Common myeloid progenitor, CD34-positive (primary cell): ENCODE data around the gene HDHD2.
A peak's percentile ranks its signal among the peaks of the same experiment; 100 is the strongest.

Experiments
- CTCF ChIA-PET: fragments of 350-600 bp; sonication (Branson Sonifier 250); formaldehyde crosslinking; loops from one replicate; lab custom pipeline; 2021; ENCODE audit warnings: antibody characterized with exemption; lab: Charles Lee
- POLR2A ChIA-PET: fragments of 350-600 bp; sonication (Branson Sonifier 250); formaldehyde crosslinking; loops from one replicate; lab custom pipeline; 2021; ENCODE audit warnings: antibody characterized with exemption; lab: Charles Lee
- DNase-seq, 3 donors: peaks; one replicate each; pipeline versions ENCODE4 v3.0.0 to v3.0.0-alpha.2; 2013
- H3K27ac ChIP-seq, 2 experiments: 1 replicate in 1 of 2; 2 replicates in 1 of 2; pipeline ENCODE4 v1.7.0; 2013; ENCODE audit warnings: inconsistent platforms in 2 of 2, low read length in 2 of 2, mild to moderate bottlenecking in 2 of 2, low read depth in 1 of 2, moderate library complexity in 1 of 2; ENCODE audit not compliant: severe bottlenecking in 2 of 2, insufficient read depth in 1 of 2, poor library complexity in 1 of 2
- H3K27me3 ChIP-seq, 5 experiments: replicated peaks in 2 of 5; 1 replicate in 3 of 5; 2 replicates in 2 of 5; pipeline versions ENCODE4 v1.6.1 to v1.7.0; 2013; ENCODE audit warnings: low read length in 4 of 5, mild to moderate bottlenecking in 2 of 5, moderate library complexity in 2 of 5, inconsistent platforms in 1 of 5; ENCODE audit not compliant: insufficient read depth in 5 of 5, control insufficient read depth in 4 of 5
- H3K36me3 ChIP-seq, 4 experiments: 1 replicate in 2 of 4; 2 replicates in 2 of 4; pipeline versions ENCODE4 v1.6.1 to v1.7.0; 2013; ENCODE audit warnings: low read length in 3 of 4, control low read depth in 1 of 4, mild to moderate bottlenecking in 1 of 4; ENCODE audit not compliant: control insufficient read depth in 4 of 4, insufficient read depth in 4 of 4
- H3K4me1 ChIP-seq, 4 experiments: 1 replicate in 3 of 4; 2 replicates in 1 of 4; pipeline versions ENCODE4 v1.6.1 to v1.7.1; 2013; ENCODE audit warnings: low read length in 3 of 4, mild to moderate bottlenecking in 3 of 4, control low read depth in 1 of 4, inconsistent platforms in 1 of 4, moderate library complexity in 1 of 4; ENCODE audit not compliant: control insufficient read depth in 4 of 4, insufficient read depth in 4 of 4; ENCODE audit errors: control extremely low read depth in 1 of 4
- H3K4me3 ChIP-seq, 7 experiments: 1 replicate in 4 of 7; 2 replicates in 3 of 7; pipeline versions ENCODE4 v1.5.1 to v1.7.0; 2013; ENCODE audit warnings: mild to moderate bottlenecking in 7 of 7, low read length in 6 of 7, moderate library complexity in 6 of 7, inconsistent platforms in 2 of 7, low read depth in 2 of 7, control low read depth in 1 of 7; ENCODE audit not compliant: insufficient read depth in 4 of 7, control insufficient read depth in 1 of 7; ENCODE audit errors: extremely low read depth in 1 of 7
- H3K9me3 ChIP-seq, 5 experiments: 1 replicate in 4 of 5; 2 replicates in 1 of 5; pipeline versions ENCODE4 v1.6.1 to v1.7.1; 2013; ENCODE audit warnings: low read length in 4 of 5, mild to moderate bottlenecking in 2 of 5, inconsistent platforms in 1 of 5, low read depth in 1 of 5, moderate library complexity in 1 of 5; ENCODE audit not compliant: control insufficient read depth in 4 of 5, insufficient read depth in 2 of 5; ENCODE audit errors: control extremely low read depth in 1 of 5
- WGBS: methylation state at CpG from one replicate; pipeline ENCODE4 v1.1.5; 2013; ENCODE audit not compliant: insufficient coverage; 5-methylcytosine and 5-hydroxymethylcytosine counted together

Gene HDHD2

DNA sequence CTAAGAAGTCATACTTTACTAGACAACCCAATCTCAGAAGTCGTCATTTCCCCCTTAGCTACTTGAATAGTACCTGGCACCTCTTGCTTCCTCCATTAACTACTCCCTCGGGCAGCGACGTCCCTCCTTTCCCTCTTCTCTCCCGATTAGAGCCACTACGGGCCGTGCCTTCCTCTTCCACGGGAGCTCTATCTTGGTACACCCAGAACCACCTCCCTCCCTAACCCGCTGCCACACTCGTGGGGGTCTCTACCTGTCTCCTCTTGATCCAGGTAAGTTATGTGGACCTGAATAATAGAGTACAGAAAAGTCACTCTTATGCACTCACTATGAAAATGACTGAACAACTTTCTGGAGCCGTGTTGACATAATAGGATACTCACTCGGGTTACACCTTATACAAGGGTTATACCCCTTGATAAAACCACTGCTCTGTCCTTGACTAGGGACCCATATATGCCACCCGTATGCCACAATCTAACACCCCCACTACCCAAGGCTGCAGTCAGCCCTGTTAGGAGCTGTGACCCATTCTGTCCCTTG, 595 bp upstream of the HDHD2 start:
- H3K36me3 ChIP-seq: peaks cover 3 to 12% (median 10%) of the 10 kb centered on the region in 4 experiments
- ChIA-PET CTCF (interaction anchor here (1.0 to 2.2 kb wide), 6 partner anchors 9 to 54 kb away, joined by 3 to 8 read pairs (median 5); no protein-coding TSS in a partner anchor), POLR2A (interaction anchor here (0.9 kb wide), 1 partner anchor 31 kb away, joined by 3 read pairs; no protein-coding TSS in a partner anchor)
- H3K27ac ChIP-seq: peak overlapping the region; percentile 52 to 74
- no peaks in the 10 kb centered on the region for H3K9me3 ChIP-seq
- peaks cover 5 to 22% (median 15%) of the 10 kb centered on the region in 4 experiments for H3K4me1 ChIP-seq
- DNase-seq: peak; percentile 3 to 48 (median 24)
- no peaks in the 10 kb centered on the region for H3K27me3 ChIP-seq
- 10% methylated on average over 12 of the region's 13 CpGs for WGBS
- peak overlapping the region; percentile 71 to 98 (median 86) for H3K4me3 ChIP-seq

DNA sequence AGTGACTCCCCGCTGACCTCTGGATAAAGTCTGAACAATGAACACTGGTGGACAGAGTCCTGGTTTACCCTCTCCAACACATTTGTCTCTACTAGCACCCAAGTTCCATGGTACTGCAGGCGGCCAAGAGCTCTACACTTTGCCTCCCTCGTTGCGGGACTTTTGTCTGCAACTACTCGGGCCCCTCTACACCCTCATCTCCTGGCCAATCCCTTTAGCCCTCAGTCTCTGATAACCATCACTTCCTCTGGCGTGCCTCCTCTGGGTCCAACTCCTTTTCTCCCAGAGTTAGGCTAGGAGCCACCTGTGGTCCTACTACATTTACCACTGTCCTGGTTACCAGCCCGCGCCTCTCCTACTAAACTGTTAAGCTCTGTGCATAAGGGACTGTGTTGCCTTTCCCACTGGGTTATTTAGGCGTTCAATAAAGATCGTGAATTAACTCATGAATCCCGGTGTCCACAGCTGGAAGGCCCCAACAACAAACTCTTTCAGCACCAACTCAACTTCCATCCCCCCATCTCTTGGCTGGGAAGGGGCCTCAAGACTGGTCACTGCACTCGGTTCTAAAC, 757 bp downstream of the HDHD2 start:
- peak in 2 of 3 donors; percentile 1 to 8 for DNase-seq
- Histone ChIP-seq H3K4me3 (peak overlapping the region; percentile 71 to 98 (median 86)), H3K4me1 (peaks cover 5 to 22% (median 15%) of the 10 kb centered on the region in 4 experiments), H3K9me3 (no peaks in the 10 kb centered on the region), H3K27ac (peak overlapping the region in 1 of 2 experiments; percentile 74), H3K36me3 (peaks cover 3 to 10% (median 7%) of the 10 kb centered on the region in 4 experiments), H3K27me3 (no peaks in the 10 kb centered on the region)
- ChIA-PET CTCF (interaction anchor here (1.2 to 2.2 kb wide), 6 partner anchors 10 to 55 kb away, joined by 3 to 8 read pairs (median 6); no protein-coding TSS in a partner anchor), POLR2A (no interaction called here)
- 40% methylated on average over 12 of the region's 12 CpGs for WGBS

DNA sequence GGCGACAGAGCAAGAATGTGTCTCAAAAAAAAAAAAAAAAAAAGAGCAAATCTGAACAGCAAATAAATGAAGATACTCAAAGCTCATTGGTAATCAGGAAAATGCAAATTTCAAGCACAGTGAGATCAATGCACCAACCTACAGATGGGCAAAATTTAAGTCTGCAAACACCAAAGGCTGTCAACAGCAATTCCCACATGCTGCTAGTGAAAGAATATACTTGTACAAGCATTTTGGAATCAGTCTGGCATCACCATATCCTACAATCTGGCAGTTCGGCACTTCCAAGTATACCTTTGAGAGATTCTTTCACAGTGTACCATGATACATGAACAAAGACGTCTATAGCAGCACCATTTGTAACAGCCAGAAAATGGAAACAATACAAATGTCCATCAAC, 4.1 kb downstream of the HDHD2 start:
- Histone ChIP-seq H3K27me3 (no peaks in the 10 kb centered on the region), H3K4me3 (no peak overlapping the region), H3K27ac (no peak overlapping the region), H3K4me1 (peaks cover 3 to 21% (median 13%) of the 10 kb centered on the region in 4 experiments), H3K36me3 (peaks cover 2 to 4% (median 3%) of the 10 kb centered on the region in 4 experiments), H3K9me3 (no peaks in the 10 kb centered on the region)
- POLR2A ChIA-PET: no interaction called here
- no CpG with 5 or more reads among the region's 3 CpGs for WGBS
- CTCF ChIA-PET: no interaction called here
- no peak for DNase-seq

DNA sequence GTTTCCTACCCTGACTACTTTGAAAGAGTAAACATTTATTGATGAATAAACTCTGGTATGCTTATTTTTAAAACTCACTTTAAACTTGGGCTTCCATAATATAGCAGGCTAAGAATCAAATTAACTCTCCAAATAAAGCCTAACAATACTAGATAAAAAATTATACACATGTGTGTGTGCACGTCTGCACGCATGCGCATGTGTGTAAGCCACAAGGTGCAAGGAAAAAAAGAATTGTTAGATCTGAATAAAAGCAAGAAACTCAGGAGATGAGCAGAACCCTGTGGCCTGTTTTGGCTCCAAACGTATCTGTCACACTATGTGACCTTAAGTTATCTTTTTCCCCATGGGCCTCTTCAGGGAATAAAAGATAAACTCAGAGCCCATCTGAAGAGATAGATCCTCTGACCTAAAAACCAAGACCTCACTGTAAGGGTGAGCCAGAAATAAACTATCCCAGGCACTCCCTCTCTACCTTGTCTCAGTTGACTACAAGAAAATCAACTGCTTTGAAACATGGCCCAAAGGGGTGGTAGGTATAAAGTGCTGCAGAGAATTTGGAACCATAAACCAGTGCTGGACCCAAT, 6.3 kb downstream of the HDHD2 start:
- H3K9me3 ChIP-seq: no peaks in the 10 kb centered on the region
- WGBS: 80% methylated on average over 1 of the region's 4 CpGs
- no peaks in the 10 kb centered on the region for H3K27me3 ChIP-seq
- H3K4me3 ChIP-seq: no peak overlapping the region
- CTCF ChIA-PET: interaction anchor here (1.2 kb wide), 1 partner anchor 61 kb away, joined by 3 read pairs; no protein-coding TSS in a partner anchor
- DNase-seq: no peak
- peaks cover 2 to 4% (median 3%) of the 10 kb centered on the region in 4 experiments for H3K36me3 ChIP-seq
- POLR2A ChIA-PET: no interaction called here
- H3K4me1 ChIP-seq: peaks cover 0 to 4% (median 0%) of the 10 kb centered on the region in 4 experiments
- no peak overlapping the region for H3K27ac ChIP-seq

DNA sequence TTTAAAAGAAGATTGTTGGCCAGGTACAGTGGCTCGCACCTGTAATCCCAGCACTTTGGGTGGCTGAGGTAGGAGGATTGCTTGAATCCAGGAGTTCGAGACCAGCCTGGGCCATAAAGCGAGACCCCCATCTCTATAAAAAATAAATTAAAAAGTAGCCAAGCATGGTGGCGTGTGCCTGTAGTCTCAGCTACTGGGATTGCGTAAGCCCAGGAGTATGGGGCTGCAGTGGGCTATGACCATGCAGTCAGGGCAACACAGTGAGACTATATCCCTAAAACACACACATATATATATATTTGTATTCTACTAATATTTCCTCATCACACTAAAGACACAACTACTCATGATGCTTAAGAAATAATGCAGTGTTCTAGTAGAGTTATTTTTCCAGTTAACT, 7.1 kb downstream of the HDHD2 start:
- ChIA-PET POLR2A (no interaction called here), CTCF (no interaction called here)
- Histone ChIP-seq H3K27me3 (no peaks in the 10 kb centered on the region), H3K36me3 (peaks cover 2 to 4% (median 3%) of the 10 kb centered on the region in 4 experiments), H3K4me3 (no peak overlapping the region), H3K4me1 (no peaks in the 10 kb centered on the region), H3K27ac (no peak overlapping the region), H3K9me3 (no peaks in the 10 kb centered on the region)
- no peak for DNase-seq
- WGBS: 100% methylated on average over 1 of the region's 5 CpGs

DNA sequence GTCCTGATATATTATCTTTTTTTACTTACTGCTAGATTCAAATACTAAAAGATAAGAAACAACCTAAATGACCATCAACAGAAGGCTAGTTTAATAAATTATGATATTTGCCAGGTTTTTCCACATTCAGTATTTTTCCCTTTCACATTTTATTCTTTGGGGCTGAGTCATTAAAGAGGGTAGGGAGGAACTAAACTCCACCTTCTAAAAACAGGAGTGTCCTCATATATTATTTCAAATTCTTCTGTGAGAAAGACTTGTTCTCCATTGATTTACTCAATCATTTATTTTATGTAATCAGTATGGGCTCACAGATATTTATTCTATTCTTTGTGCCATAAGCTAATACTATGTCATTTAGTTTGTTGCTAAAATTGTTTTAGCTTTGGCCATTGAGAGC, 9.0 kb downstream of the HDHD2 start:
- peaks cover 0 to 5% (median 4%) of the 10 kb centered on the region in 4 experiments for H3K36me3 ChIP-seq
- CTCF ChIA-PET: interaction anchor here (0.5 to 1.2 kb wide), 2 partner anchors 64 to 1304 kb away, joined by 3 read pairs; no protein-coding TSS in a partner anchor
- POLR2A ChIA-PET: no interaction called here
- no peaks in the 10 kb centered on the region for H3K27me3 ChIP-seq
- H3K27ac ChIP-seq: no peak overlapping the region
- no peaks in the 10 kb centered on the region for H3K4me1 ChIP-seq
- DNase-seq: no peak
- H3K9me3 ChIP-seq: no peaks in the 10 kb centered on the region
- no peak overlapping the region for H3K4me3 ChIP-seq

DNA sequence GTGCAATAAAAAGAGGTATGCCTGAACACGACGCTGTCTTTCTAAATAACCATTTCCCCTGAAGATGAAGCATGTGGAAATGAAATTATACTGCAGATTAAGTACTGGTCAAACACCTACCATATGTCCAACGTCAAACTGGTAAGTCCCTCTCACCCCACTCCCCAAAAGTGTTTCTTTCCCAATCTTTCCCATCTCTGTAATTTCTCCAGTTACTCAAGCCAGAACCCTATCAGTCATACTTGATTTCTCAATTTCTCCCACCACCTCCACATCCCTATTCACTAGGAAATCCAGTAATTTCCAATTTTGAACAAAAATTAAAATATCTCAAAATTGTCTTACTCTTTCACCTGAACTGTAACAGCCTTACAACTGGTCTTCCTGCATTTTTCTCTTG, 29.2 kb downstream of the HDHD2 start:
- DNase-seq: no peak
- CTCF ChIA-PET: interaction anchor here (1.3 kb wide), 1 partner anchor 163 kb away, joined by 3 read pairs; no protein-coding TSS in a partner anchor
- no peaks in the 10 kb centered on the region for H3K9me3 ChIP-seq
- POLR2A ChIA-PET: no interaction called here
- H3K27me3 ChIP-seq: no peaks in the 10 kb centered on the region
- no CpG with 5 or more reads among the region's 3 CpGs for WGBS
- H3K36me3 ChIP-seq: peaks cover 2 to 16% (median 10%) of the 10 kb centered on the region in 4 experiments
- no peak overlapping the region for H3K27ac ChIP-seq
- no peaks in the 10 kb centered on the region for H3K4me1 ChIP-seq
- H3K4me3 ChIP-seq: no peak overlapping the region
